Spinal cord (tissue), 10 donors: ENCODE results near the gene CACNG7. TPM values are rescaled to one million over a fixed set of nuclear protein-coding genes. Genes with fewer than 3 reads are reported as not detected.
A peak's percentile ranks its signal among the peaks of the same experiment; 100 is the strongest.

Source experiments
- DNase-seq, 6 donors: peaks; one replicate each; pipeline versions ENCODE4 v3.0.0 to v3.0.0-alpha.2; 2013 to 2015; ENCODE audit warnings: low spot score in 6 of 6, low read depth in 4 of 6
- H3K27ac ChIP-seq: one replicate; pipeline ENCODE4 v1.5.1; 2013; ENCODE audit warnings: low read depth, low read length, control low read depth
- H3K27me3 ChIP-seq: one replicate; pipeline ENCODE4 v1.6.1; 2013; ENCODE audit warnings: low read length; ENCODE audit not compliant: control insufficient read depth, insufficient read depth
- H3K36me3 ChIP-seq: one replicate; pipeline ENCODE4 v1.6.1; 2013; ENCODE audit warnings: low read length; ENCODE audit not compliant: control insufficient read depth, insufficient read depth
- H3K4me1 ChIP-seq: one replicate; pipeline ENCODE4 v1.6.1; 2013; ENCODE audit warnings: low read length; ENCODE audit not compliant: control insufficient read depth, insufficient read depth
- H3K4me3 ChIP-seq: one replicate; pipeline ENCODE4 v1.5.1; 2013; ENCODE audit warnings: low read depth, low read length, control low read depth
- H3K9me3 ChIP-seq: one replicate; pipeline ENCODE4 v1.6.1; 2013; ENCODE audit warnings: low read length; ENCODE audit not compliant: control insufficient read depth, insufficient read depth
- WGBS: methylation state at CpG from one replicate; pipeline ENCODE4 v1.1.5; 2013; ENCODE audit warnings: missing lambda C conversion rate; ENCODE audit not compliant: insufficient coverage; 5-methylcytosine and 5-hydroxymethylcytosine counted together
- polyA plus RNA-seq, 2 donors: library from polyadenylated mRNA; unstranded; fragments of 120-200 nt; gene quantifications; one replicate each; pipeline ENCODE4 v1.2.1, GENCODE V29; 2013; ENCODE audit not compliant: insufficient read length in 2 of 2
- total RNA-seq, 2 donors: library from RNA; depleted of rRNA in 1 of 2; stranded (reverse); fragments of 120-200 nt in 1 of 2; fragments of >200 nt in 1 of 2; gene quantifications; one replicate each; pipeline versions ENCODE4 v1.2.3 to v1.2.4, GENCODE V29; 2013 to 2014
- donor health status: healthy.

The CACNG7 gene
- total and polyA plus RNA-seq, 4 donors: 5.1 to 139 (median 69.1) TPM

DNA sequence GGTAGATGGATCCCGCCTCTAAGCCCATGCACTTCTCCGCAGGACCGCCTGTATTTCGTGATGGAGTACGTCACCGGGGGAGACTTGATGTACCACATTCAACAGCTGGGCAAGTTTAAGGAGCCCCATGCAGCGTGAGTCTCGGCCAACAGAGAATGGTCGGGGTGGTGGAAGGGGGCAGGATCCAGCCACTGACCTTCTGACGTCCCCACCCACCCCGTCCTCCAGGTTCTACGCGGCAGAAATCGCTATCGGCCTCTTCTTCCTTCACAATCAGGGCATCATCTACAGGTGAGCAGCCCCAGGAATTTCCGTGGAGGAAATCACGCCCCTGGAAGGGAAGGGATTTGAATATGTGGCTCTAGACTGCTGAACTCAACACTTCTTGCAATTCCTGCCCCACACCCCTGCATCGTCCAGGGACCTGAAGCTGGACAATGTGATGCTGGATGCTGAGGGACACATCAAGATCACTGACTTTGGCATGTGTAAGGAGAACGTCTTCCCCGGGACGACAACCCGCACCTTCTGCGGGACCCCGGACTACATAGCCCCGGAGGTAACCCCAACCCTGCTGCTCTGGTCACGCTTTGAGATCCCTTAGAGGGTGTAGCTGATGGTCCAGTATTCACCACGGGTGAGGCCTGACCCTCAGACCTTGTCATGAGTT, 8.8 kb upstream of the CACNG7 start:
- H3K9me3 ChIP-seq: no peaks in the 10 kb centered on the region
- H3K4me3 ChIP-seq: no peak overlapping the region
- H3K4me1 ChIP-seq: peaks cover 6% of the 10 kb centered on the region
- 90% methylated on average over 20 of the region's 27 CpGs for WGBS
- H3K27me3 ChIP-seq: peaks cover 17% of the 10 kb centered on the region
- H3K36me3 ChIP-seq: peaks cover 4% of the 10 kb centered on the region
- no peak overlapping the region for H3K27ac ChIP-seq
- DNase-seq: no peak

GRCh38 chr19:53903055-53903680, 5.9 kb upstream of the CACNG7 start:
- DNase-seq: no peak
- peaks cover 4% of the 10 kb centered on the region for H3K36me3 ChIP-seq
- WGBS: 100% methylated on average over 1 of the region's 4 CpGs
- H3K9me3 ChIP-seq: no peaks in the 10 kb centered on the region
- H3K4me1 ChIP-seq: peaks cover 25% of the 10 kb centered on the region
- peaks cover 31% of the 10 kb centered on the region for H3K27me3 ChIP-seq
- no peak overlapping the region for H3K27ac ChIP-seq
- no peak overlapping the region for H3K4me3 ChIP-seq

GRCh38 chr19:53904909-53905308, 4.2 kb upstream of the CACNG7 start:
- Histone ChIP-seq H3K27ac (no peak overlapping the region), H3K9me3 (no peaks in the 10 kb centered on the region), H3K36me3 (peaks cover 4% of the 10 kb centered on the region), H3K4me3 (no peak overlapping the region), H3K4me1 (peaks cover 33% of the 10 kb centered on the region), H3K27me3 (peaks cover 31% of the 10 kb centered on the region)
- WGBS: 50% methylated on average over 2 of the region's 3 CpGs
- no peak for DNase-seq

GRCh38 chr19:53905787-53906186, 3.3 kb upstream of the CACNG7 start:
- Histone ChIP-seq H3K9me3 (no peaks in the 10 kb centered on the region), H3K4me1 (peaks cover 42% of the 10 kb centered on the region), H3K27me3 (peaks cover 33% of the 10 kb centered on the region), H3K27ac (no peak overlapping the region), H3K4me3 (no peak overlapping the region), H3K36me3 (peaks cover under 1% of the 10 kb centered on the region)
- WGBS: no CpG with 5 or more reads among the region's 1 CpG
- no peak for DNase-seq

GRCh38 chr19:53906211-53907192, 2.6 kb upstream of the CACNG7 start:
- Histone ChIP-seq H3K27ac (no peak overlapping the region), H3K27me3 (peaks cover 33% of the 10 kb centered on the region), H3K9me3 (no peaks in the 10 kb centered on the region), H3K4me1 (peaks cover 42% of the 10 kb centered on the region), H3K4me3 (no peak overlapping the region), H3K36me3 (no peaks in the 10 kb centered on the region)
- 10% methylated on average over 45 of the region's 48 CpGs for WGBS
- peak in 2 of 6 donors; percentile 60 to 73 for DNase-seq

- H3K36me3 ChIP-seq: no peaks in the 10 kb centered on the region
- peaks cover 33% of the 10 kb centered on the region for H3K27me3 ChIP-seq
- peaks cover 42% of the 10 kb centered on the region for H3K4me1 ChIP-seq
- no peaks in the 10 kb centered on the region for H3K9me3 ChIP-seq
- H3K4me3 ChIP-seq: no peak overlapping the region
- 36% methylated on average over 5 of the region's 14 CpGs for WGBS
- H3K27ac ChIP-seq: no peak overlapping the region
- no peak for DNase-seq
Measured at GRCh38 chr19:53907193-53907581, 1.9 kb upstream of the CACNG7 start.

DNA sequence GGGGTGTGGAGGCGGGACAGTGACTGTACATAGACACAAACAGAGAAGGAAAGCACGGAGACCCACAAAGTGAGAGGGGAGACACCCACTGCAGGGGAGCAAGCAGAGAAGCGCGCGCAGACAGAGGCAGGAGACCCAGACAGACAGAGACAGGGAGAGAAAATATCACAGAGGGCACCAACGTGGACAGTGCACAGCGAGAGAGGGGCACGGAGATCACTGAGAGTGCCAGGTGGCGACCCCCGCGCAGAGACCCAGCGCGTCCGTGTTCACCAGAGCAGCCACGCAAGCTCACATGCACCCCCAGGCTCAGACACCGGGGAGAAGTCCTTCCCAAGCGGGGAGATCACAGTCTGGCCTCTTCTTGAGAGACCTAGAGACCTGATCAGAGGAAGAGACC, 1.4 kb upstream of the CACNG7 start:
- Histone ChIP-seq H3K27me3 (peaks cover 33% of the 10 kb centered on the region), H3K27ac (no peak overlapping the region), H3K36me3 (peaks cover 2% of the 10 kb centered on the region), H3K4me3 (peak overlapping the region; percentile 35), H3K9me3 (no peaks in the 10 kb centered on the region), H3K4me1 (peaks cover 42% of the 10 kb centered on the region)
- 22% methylated on average over 17 of the region's 17 CpGs for whole genome bisulfite sequencing
- no peak for DNase-seq

DNA sequence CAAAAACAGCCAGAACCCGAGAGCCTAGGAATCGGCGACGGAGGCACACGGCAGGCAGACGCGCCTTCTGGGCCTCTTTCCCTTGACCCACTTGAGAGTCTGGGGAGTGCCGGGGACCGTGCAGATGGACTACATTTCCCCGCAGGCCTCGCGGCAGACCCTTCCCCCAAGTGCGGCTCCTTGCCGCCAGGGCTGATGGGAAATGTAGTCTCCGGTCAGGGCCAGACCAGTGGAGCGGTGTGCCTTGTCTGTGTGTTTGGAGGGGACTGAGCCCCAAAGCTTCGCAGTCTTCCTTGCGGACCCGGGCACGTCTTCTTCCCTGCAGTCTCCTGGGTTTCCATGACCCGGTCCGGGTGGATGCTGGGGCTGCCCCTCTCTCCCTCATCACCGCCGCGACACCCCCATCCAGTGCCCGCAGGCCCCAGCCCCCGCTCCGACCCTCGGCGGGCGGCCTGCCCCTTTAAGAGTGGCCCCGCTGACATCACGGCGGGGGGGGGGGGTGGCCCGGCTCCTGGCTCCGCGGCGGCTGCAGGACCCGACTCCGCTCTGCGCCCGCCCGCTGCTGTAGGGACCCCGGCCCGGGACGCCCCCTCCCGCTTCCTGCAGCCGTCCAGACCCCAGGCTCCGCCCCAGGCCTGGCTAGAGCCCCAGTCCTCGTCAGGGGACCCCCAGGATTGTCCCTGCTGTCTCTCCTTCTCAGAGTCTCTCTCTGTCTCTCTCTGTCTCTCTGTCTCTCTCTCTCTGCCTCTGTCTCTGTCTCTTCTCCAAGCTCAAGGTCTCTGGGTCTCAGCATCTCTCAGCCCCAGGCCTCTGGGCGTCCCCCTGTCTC, 758 bp upstream of the CACNG7 start:
- Histone ChIP-seq H3K36me3 (peaks cover 9% of the 10 kb centered on the region), H3K4me1 (peaks cover 42% of the 10 kb centered on the region), H3K4me3 (peak overlapping the region; percentile 35), H3K27ac (peak overlapping the region; percentile 64), H3K27me3 (peaks cover 33% of the 10 kb centered on the region), H3K9me3 (no peaks in the 10 kb centered on the region)
- DNase-seq: peak; percentile 61 to 96 (median 68)
- under 1% methylated on average over 47 of the region's 51 CpGs for whole genome bisulfite sequencing
